ENCODE measurements around the gene STX1B.

GRCh38 chr16:30947541-30947858, 62.9 kb downstream of the STX1B start:
- TF ChIP-seq CTCF (conservative IDR thresholded peaks at IDR 0.05; ENCODE audit: low read length), result no peak
- no peak for TF ChIP-seq EZH2phosphoT487 (IDR thresholded peaks at IDR 0.05; ENCODE audit: borderline replicate concordance)
